Breast epithelium (tissue), 4 donors: ENCODE results near the gene KCNMB2. TPM values are rescaled to one million over a fixed set of nuclear protein-coding genes. Genes with fewer than 3 reads are reported as not detected.

Source experiments
- DNase-seq, 2 donors: peaks; one replicate each; pipeline ENCODE4 v3.0.0-alpha.2; 2019; ENCODE audit warnings: low spot score in 2 of 2
- H3K27ac ChIP-seq, 2 donors: fragments of 200-600 bp; sonication (generic) in 1 of 2; one replicate each; pipeline ENCODE4 v1.5.1; 2016 to 2019; ENCODE audit warnings: mild to moderate bottlenecking in 1 of 2
- H3K27me3 ChIP-seq, 2 donors: fragments of 200-600 bp; sonication (generic) in 1 of 2; one replicate each; pipeline versions ENCODE4 v1.5.1 to v1.6.0; 2017 to 2019; ENCODE audit warnings: control low read depth in 1 of 2, mild to moderate bottlenecking in 1 of 2
- H3K36me3 ChIP-seq: fragments of 200-600 bp; one replicate; pipeline ENCODE4 v1.5.1; 2019
- H3K4me1 ChIP-seq, 2 donors: fragments of 200-600 bp; sonication (generic); one replicate each; pipeline ENCODE4 v1.5.1; 2016 to 2019; ENCODE audit warnings: control low read depth in 1 of 2
- H3K4me3 ChIP-seq, 3 donors: fragments of 200-600 bp; sonication (generic); 1 replicate in 2 of 3; 2 replicates in 1 of 3; pipeline ENCODE4 v1.5.1; 2016 to 2019; ENCODE audit warnings: mild to moderate bottlenecking in 3 of 3, moderate library complexity in 2 of 3
- H3K9me3 ChIP-seq, 2 donors: fragments of 200-600 bp; sonication (generic) in 1 of 2; one replicate each; pipeline ENCODE4 v1.5.1; 2016 to 2019; ENCODE audit warnings: control low read depth in 1 of 2
- CTCF ChIP-seq, 3 donors: fragments of 450-650 bp; IDR thresholded peaks; one replicate each; pipeline ENCODE4 v1.5.1; 2016 to 2017; ENCODE audit warnings: antibody characterized with exemption in 3 of 3, mild to moderate bottlenecking in 3 of 3, moderate library complexity in 3 of 3
- POLR2A ChIP-seq: fragments of 450-650 bp; IDR thresholded peaks from one replicate; pipeline ENCODE4 v1.6.1; 2016; ENCODE audit warnings: antibody characterized with exemption, mild to moderate bottlenecking, moderate library complexity
- POLR2AphosphoS5 ChIP-seq, 3 donors: sonication (generic); formaldehyde crosslinking; IDR thresholded peaks; one replicate each; pipeline ENCODE4 v1.6.1; 2017; ENCODE audit warnings: antibody characterized with exemption in 3 of 3
- intact Hi-C: fragments of 100-400 bp; cut with DNase I; formaldehyde crosslinking; loops from one replicate; pipeline ENCODE4 v1.15.1; 2023; ENCODE audit warnings: low total_unique reads
- total RNA-seq, 3 donors: library from RNA; depleted of rRNA; stranded (reverse); fragments of >200 nt; gene quantifications; one replicate each; pipeline ENCODE4 v1.1.0, GENCODE V29; 2016

Gene KCNMB2
- total RNA-seq, 3 donors from 2014 or later: 0.59 TPM; not detected in 2

DNA sequence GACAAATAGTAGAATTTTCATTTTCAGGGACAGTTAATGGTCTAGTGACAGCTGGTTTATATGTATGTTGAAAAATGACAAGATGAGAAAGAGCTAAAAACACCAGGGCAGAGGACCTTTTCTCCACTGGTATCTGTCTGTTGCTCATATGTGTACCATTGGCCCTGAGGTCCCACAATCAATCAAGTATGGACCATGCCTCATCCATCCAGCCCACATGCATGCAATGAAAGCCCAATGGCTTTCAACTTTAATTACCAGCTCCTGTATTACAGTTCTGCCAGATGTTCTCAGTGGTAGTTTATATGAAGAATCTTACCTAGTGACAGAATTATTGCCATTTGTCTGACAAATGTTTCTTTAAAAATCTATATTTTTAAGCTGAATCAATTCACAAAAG is 301.3 kb downstream of the KCNMB2 start:
- Histone ChIP-seq H3K4me1 (no peaks in the 10 kb centered on the region), H3K9me3 (peaks cover 7% of the 10 kb centered on the region in 2 donors), H3K27me3 (no peaks in the 10 kb centered on the region), H3K27ac (no peak overlapping the region), H3K4me3 (no peak overlapping the region), H3K36me3 (no peaks in the 10 kb centered on the region)
- intact Hi-C loops: no loop called here
- no peak for DNase-seq
- TF ChIP-seq POLR2AphosphoS5 (IDR thresholded peaks at IDR 0.05) (no peak), POLR2A (no peak), CTCF (IDR thresholded peaks at IDR 0.05) (no peak)

GRCh38 chr3:178840586-178840985 is 304.4 kb downstream of the KCNMB2 start:
- Histone ChIP-seq H3K4me1 (no peaks in the 10 kb centered on the region), H3K27me3 (no peaks in the 10 kb centered on the region), H3K27ac (no peak overlapping the region), H3K9me3 (peaks cover 7% of the 10 kb centered on the region in 2 donors), H3K4me3 (no peak overlapping the region), H3K36me3 (no peaks in the 10 kb centered on the region)
- DNase-seq: no peak
- intact Hi-C loops: no loop called here
- TF ChIP-seq POLR2A (no peak), POLR2AphosphoS5 (IDR thresholded peaks at IDR 0.05) (no peak), CTCF (IDR thresholded peaks at IDR 0.05) (no peak)

DNA sequence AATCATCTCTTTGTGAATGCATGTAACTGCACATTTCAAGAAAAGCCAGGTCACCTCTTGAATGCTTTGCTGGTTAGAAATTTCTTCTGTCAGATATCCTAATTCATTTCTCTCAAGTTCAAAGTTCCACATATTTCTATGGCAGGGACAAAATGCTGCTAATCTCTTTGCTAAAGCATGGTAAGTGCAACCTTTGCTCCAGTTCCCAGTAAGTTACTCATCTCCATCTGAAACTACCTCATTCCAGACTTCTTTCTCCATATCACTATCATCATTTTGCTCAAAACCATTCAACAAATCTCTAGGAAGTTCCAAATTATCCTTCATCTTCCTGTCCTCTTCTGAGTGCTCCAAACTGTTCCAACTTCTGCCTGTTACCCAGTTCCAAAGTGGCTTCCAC is 304.8 kb downstream of the KCNMB2 start:
- no peak overlapping the region for H3K4me3 ChIP-seq
- intact Hi-C loops: no loop called here
- H3K36me3 ChIP-seq: no peaks in the 10 kb centered on the region
- H3K27me3 ChIP-seq: no peaks in the 10 kb centered on the region
- TF ChIP-seq POLR2A: no peak
- TF ChIP-seq POLR2AphosphoS5 (IDR thresholded peaks at IDR 0.05): no peak
- no peak for TF ChIP-seq CTCF (IDR thresholded peaks at IDR 0.05)
- no peak for DNase-seq
- H3K9me3 ChIP-seq: peaks cover 7% of the 10 kb centered on the region in 2 donors
- H3K4me1 ChIP-seq: no peaks in the 10 kb centered on the region
- no peak overlapping the region for H3K27ac ChIP-seq

GRCh38 chr3:178844916-178845315 is 308.7 kb downstream of the KCNMB2 start:
- intact Hi-C loops: no loop called here
- H3K36me3 ChIP-seq: no peaks in the 10 kb centered on the region

More at GRCh38 chr3:178844916-178845315, 308.7 kb downstream of the KCNMB2 start:
- no peak for TF ChIP-seq POLR2AphosphoS5 (IDR thresholded peaks at IDR 0.05)
- TF ChIP-seq CTCF (IDR thresholded peaks at IDR 0.05): no peak
- no peak for TF ChIP-seq POLR2A
- Histone ChIP-seq H3K4me3 (no peak overlapping the region), H3K4me1 (no peaks in the 10 kb centered on the region), H3K9me3 (peaks cover 7% of the 10 kb centered on the region in 2 donors), H3K27ac (no peak overlapping the region), H3K27me3 (no peaks in the 10 kb centered on the region)
- no peak for DNase-seq
